Vagina (tissue), 2 donors: Measurements from ENCODE around the gene SCCPDH.
"Not testable (repeated sequence)": the region's sequence is repeated elsewhere in the genome, so short reads cannot be mapped to it uniquely, and the experiment has no call there.

ENCODE experiments used
- CTCF ChIP-seq, 3 experiments: fragments of 450-650 bp in 2 of 3; fragments of 200-600 bp in 1 of 3; sonication (generic) in 1 of 3; IDR thresholded peaks; one replicate each; pipeline ENCODE4 v1.5.1; 2017 to 2019; ENCODE audit warnings: antibody characterized with exemption in 3 of 3, mild to moderate bottlenecking in 2 of 3, moderate library complexity in 2 of 3
- POLR2AphosphoS5 ChIP-seq, 2 donors: sonication (generic); formaldehyde crosslinking; IDR thresholded peaks; one replicate each; pipeline ENCODE4 v1.9.0; 2017; ENCODE audit warnings: antibody characterized with exemption in 2 of 2, mild to moderate bottlenecking in 2 of 2, low read depth in 1 of 2; ENCODE audit not compliant: insufficient read depth in 1 of 2

- TF ChIP-seq CTCF (IDR thresholded peaks at IDR 0.05); POLR2AphosphoS5 (IDR thresholded peaks at IDR 0.05; ENCODE audit: insufficient read depth in 1 of 2, low read depth in 1 of 2): not testable (repeated sequence)
Measured at GRCh38 chr1:246719361-246719760, 4.8 kb upstream of the SCCPDH start.
